Ammon's horn (tissue), 1 donor: ENCODE results near the gene HSPA12A.

ENCODE experiments used
- DNase-seq: peaks from one replicate; pipeline ENCODE4 v3.0.0-alpha.2; 2016; ENCODE audit warnings: low spot score

HSPA12A gene, protein sequence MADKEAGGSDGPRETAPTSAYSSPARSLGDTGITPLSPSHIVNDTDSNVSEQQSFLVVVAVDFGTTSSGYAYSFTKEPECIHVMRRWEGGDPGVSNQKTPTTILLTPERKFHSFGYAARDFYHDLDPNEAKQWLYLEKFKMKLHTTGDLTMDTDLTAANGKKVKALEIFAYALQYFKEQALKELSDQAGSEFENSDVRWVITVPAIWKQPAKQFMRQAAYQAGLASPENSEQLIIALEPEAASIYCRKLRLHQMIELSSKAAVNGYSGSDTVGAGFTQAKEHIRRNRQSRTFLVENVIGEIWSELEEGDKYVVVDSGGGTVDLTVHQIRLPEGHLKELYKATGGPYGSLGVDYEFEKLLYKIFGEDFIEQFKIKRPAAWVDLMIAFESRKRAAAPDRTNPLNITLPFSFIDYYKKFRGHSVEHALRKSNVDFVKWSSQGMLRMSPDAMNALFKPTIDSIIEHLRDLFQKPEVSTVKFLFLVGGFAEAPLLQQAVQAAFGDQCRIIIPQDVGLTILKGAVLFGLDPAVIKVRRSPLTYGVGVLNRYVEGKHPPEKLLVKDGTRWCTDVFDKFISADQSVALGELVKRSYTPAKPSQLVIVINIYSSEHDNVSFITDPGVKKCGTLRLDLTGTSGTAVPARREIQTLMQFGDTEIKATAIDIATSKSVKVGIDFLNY

DNA sequence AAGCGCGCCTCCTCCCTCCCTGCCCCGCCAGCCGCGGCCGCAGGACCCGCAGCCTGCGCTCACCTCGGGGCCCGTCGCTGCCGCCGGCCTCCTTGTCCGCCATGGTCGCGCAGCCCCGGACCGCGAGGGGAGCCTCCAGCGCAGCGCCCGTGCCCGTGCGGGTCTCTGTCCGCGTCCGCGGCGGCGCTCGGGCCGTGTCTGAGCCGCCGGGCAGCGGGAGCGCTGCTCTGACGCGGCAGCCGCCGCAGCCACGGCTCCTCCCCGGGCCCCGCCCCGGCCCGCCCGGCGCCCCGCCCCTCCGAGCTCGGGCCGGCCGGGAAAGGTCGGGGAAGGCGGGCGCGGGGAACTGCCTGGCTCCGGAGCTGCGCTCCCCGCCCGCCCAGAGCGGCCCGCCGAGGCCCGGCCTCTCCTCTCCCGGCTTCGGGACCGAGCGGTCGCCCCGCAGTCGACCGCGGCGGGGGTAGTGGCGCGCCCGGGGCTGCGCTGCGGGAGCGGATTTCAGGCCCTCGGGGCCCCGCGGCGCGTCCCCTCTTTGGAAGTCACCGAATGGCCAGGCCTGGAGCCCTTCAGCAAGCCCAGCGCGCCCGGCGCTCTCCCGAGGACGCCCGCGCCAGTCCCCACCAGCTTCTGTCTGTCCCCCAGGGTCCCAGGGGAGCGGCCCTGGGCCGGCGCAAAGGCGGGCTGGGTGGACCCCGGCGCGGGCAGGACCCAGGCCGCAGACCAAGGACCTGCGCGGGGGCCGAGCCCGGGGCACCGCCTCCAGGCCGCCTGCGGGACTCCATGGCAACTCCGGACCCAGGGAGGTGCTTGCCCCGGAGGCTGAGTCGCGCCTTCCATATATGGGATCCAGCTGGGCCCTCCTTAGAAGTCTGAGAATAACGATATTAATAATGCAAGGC is at the start of gene HSPA12A:
Gene HSPA12A, minus strand, starts transcription at position 200 of the 899 bp plus-strand sequence. Its CDS starts 97 bp downstream, at position 103.
- peak; percentile 78 for DNase-seq

DNA sequence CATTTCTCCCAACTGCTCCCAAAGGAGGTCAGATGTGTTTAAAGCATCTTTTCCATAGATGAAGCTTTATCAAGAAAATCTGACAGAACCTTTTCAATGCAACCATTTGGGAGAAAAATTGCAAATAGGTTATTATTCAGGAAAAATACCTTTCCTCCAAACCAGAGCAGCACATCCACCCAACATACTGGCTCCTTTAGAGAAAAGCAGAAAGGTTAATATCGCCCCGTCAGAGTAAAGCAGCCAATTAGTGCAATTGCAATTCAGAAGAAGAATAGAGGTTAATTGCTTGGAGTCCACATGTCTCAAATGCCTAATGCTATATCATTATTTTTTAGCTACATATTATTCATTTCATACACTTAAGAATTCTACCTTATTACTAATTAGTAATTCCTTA is 48.9 kb upstream of the HSPA12A start:
- DNase-seq: no peak

DNA sequence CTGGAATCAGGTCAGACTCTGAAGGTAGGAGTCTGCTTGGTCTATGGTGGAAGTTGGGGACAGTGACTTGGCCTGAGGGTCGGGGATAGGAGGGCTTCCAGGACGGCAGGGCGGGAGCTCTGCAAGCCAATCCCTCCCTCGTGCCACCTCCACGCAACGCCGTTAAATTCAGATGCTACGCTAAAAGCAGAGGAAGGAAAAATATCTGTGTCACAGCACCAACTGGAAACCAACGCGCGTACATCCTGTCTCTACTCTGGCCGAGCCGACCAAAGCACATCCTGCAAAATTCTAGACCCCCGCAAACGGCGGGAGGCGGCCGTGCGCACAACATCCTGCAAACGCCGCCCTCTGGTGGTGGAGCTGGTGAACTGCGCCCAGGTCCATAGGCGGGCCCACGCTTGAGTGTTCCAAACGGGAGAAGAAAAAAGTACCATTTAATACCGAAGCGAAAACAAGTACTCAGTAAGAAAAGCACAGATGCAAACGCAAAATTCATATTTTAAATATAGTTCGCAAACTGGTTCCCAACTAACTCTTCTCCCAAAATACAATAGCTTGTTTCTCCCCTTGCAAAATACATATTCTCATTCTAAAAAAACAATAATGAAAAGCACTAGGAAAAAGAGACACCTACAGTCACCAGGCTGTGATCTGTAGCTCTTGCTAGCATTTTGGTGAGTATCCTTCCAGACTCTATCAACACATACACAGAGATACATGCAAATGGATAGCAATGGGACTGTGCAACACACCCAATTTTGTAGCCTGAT is 45.7 kb upstream of the HSPA12A start:
- DNase-seq: peak; percentile 79

DNA sequence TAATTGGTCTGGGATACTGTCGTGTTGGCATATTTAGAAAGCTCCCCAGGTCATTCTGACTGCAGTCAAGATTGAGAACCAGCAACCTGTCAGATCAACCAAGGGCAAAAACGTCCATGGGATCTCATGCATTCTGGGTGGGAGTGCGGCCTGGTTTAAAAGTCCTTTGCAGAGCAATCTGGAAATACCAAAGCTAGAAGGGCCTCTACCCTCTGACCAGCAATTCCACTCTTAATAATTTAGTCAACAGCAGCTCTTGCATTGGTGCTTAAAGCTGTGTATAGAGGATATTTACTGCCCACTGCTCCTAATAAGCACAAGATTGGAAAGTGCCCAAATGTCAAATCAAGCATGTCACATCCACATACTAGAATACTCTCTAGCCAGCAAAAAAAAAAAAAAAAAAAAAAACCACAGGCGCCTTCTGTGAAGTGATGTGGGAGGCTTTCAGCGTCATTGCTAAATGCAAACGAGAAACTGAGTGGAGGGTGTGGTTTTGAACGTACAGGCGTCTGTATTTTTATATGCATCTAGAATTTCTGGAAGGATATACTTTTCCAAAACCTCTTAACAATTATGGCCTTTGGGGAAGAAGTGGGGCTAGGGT is 44.8 kb upstream of the HSPA12A start:
- DNase-seq: no peak

DNA sequence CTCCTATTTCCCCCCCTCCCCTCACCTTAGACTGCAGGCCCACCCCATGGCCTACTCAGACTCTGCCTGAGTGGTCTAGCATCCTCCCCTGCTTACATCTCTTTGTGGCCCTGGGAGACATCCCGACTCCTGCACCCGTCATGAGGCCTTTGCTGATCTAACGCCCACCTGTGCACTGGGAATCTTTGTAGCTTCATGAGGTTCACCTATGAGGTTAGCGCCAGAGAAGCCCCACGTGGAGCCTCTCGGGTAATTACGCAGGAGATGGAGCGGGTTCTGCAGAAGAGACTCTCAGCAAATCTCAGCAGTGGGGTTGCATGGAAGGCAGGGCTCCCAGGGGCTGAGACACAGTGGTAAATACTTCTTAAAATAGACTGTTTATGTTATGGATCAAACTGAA is 43.5 kb upstream of the HSPA12A start:
- DNase-seq: no peak

DNA sequence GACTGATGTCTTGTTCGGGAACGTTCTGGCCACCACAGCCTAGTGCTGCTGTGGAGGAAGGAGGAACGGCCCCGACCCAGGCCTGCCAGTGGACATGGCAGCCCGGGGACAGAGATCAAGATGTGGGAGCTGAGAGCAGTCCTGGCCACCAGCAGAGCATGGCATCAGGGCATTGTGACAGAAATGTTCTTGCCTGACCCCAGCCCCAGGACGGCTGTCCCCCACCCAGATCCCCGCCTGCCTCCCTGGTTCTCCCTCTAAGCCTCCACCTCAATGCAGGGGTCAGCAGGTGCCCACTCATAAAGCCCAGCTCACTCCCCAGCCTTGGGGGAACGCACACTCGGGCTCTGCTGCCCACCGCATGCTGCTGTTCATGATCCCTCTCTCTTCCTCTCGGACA is 42.9 kb upstream of the HSPA12A start:
- no peak for DNase-seq

DNA sequence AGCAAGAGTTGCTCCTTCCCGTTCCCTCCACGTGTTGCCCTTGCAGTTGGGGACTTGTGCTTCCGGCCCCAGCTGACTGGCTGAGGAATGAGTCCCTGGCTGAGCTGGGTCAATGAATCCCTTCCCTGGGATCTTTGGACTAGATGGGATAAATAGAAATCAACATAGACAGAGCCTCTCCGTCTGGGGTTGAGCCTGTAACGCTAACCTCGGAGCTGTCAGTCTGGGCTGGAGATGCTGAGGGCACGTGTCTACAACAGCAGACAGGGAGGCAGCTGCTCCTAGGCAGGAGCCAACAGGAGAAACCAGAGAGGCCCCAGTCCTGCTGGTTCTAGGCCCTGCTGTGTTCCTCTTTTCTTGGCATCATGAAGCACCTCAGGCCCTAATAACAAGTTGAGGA is 42.3 kb upstream of the HSPA12A start:
- no peak for DNase-seq

DNA sequence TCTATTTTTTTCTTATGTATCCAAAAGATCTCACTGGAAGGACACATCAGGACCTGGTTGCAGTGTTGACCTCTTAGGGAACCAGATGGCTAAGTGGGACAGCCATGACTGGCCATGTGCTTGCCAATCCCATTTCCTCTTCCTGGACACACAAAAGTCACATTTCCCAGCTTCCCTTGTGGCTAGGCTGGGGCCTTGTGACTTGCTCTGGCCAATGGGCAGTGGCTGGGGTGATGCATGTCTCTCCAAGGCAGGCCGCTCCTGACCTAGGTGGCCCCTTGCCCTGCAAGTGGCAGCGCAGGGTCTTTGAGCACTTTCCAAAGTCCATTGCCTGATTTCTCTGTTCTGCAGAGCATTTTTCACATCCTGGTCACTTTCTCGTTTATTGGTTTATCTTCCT is 41.7 kb upstream of the HSPA12A start:
- DNase-seq: no peak

DNA sequence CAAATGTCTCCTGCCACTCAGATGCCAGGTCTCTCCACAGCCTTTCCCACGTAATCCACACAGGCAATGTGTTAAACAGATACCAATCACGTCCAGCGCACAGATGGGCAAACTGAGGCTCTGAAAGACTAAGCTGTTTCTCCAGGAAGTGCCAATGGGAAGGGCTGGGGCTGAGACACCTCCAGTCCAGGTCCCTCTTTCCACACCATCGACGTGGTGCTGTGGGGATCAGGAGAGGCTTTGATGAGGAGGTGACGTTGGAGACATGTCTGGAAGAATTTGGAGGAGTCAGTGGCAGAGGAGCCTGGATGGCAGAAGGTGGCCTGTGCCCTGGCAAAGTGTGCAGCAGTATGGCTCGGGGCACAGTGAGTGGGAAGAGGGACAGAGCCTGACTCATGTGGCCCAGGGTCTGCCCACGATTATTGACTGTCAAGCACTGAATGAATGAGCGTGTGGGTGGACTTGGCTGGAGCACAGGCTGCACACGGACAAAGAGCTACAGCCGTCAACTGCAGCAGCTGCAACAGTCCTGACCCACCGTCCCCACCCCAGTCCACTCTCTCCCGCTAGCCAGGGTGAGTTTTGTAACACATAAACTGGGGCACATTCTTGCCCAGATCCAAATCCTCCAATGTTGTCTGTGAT is 40.8 kb upstream of the HSPA12A start:
- no peak for DNase-seq

DNA sequence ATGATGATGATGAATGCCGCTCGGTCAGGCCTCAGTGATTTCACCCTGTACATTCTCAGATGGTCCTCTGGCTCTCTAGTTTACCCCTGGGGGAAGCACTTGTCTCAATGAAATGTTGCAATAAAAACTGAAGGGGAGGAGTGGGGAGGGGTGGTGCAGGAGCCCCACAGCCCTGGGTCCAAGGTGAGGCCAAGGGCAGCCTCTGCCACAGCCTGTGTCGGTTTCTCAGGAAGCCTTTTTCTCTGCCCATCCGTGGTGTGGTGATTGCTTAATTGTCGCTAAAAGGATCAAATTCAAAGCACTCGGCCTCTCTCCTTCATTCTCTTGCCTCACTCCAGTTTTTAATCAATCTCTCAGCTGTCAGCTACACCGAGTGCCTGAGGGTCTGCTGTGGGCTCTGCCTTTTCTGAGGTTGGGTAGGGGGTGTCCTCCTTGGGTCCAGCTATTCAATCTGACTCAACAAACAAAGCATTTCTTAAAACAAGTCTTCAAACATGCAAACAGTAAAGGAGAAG is 39.1 kb upstream of the HSPA12A start:
- no peak for DNase-seq

DNA sequence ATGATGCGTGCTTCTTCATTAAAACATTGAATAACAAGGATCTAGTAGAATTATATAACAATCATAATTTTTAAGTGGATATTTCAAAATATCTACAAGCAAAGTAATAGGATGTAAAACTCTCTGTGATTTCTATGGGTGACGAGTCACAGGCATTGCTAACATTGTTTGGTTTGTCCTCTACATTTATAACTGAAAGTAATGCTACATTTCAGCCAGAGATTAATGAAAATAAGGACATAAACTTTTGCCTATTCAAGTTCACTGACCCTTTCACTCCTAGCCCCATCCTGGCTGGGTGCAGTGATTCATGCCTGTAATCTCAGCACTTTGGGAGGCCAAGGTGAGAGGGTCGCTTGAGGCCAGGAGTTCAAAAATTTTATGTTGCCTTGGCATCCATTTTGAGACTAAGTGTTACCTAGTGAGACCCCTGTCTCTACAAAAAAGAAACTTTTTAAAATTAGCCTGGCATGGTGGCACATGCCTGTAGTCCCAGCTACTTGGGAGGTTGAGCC is 38.4 kb upstream of the HSPA12A start:
- DNase-seq: no peak

DNA sequence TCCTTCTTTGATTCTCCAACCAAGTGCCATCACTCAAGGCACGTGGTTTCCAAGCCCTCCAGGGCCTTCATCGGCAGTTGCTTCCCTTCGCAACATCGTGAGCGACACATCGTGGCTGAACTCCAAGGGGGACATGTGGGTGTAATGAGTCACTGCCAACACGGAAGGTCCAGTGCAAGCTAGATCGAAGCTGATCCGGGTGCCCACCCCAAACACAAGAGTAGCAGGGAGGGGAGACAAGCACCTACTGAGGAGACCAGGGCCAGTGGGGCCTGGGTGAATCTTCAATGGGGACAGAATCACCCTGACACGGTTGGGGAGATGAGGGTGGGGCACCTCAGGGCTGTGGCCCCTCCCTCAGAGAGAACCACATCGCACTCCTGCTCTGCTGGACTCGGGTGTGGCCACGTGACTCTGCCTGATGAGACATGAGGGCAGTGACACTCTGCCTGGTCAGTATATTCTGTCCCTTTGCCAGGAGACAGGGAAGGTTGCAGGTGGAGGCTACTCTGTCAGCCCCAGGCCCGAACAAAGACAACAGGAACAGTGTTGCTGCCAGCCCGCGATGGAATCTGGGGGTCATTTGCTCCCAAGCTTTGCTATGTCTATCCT is 36.8 kb upstream of the HSPA12A start:
- DNase-seq: no peak

DNA sequence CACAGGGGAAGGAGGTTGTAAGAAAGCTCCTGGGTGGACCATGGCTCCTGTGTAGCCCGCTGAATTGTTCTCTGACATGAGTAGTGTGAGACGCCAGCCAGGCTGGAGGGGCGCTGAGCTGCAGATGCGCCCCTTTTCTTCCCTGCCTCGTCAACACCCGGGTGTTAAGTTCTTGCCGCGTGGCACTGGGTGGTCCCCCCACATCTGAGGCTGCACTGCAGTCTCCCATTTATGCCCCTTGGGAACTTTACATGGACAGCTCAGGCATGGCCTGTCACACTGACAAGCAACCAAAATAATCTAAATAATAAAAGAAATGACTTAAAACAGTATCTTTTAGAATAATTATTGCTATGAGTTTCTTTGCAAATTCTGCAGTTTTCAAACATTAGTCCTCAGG is 34.6 kb upstream of the HSPA12A start:
- no peak for DNase-seq

DNA sequence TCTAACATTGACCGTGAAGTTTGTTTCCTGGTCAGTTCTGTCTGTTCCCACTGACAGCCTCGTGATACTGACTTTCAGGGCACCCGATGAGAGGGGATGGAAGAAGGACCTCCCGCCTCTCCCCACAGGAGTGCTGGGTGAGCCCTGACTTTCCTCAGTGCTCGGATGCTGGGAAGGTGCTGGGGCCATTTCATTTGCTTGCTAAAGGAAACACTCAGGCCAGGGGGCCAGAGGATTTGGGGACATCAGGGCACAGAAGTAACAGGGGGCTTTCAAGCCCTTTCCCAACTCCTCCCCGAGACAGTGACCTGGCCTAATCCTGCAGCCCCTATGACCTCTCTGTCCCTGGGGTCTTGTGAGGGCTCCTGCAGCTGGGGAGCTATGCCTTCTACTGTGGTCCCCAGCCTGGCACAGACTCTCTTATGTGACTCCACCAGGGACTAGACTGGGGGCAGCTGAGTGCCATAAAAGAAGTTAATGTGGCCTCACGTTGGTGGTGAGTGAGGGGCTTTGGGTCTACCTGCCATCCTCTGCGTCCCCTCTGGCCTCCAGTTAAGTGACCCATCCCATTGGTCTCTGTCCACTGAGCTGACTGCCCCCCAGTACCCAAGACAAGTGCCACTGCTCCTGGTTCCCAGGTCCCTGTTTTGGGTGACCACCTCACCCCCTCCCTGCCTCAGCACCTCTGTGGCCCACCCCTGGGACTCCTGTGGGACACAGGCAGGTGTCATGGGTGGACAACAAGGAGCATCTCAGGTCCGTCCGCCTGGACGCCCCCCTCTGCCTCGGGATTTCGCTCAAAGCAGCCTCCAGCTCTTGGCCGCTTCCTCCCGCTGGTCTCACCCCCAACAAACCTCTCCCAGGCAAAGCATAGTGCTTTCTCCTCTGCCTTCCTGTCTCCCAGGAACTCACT is 33.4 kb upstream of the HSPA12A start:
- no peak for DNase-seq

DNA sequence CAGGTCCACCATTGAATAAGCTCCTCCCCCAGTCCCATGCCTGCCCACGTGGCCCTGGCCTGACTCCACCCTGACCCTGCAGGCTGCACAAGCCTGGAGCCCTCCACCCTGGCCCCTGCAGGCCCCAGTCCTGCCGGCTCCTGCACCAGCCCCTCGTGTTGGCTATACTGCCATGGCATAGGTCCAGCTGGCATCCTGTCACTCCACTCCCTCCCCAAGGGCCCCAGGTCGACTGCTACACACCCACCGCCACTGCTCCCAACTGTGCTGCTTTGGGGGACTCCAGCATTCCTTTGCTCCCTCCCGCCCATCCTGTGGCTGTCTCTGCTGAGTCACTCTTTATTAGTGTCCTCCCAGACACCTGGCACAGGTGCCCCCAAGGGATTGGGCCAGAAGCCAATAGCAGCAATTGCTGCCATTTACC is 32.4 kb upstream of the HSPA12A start:
- DNase-seq: no peak

DNA sequence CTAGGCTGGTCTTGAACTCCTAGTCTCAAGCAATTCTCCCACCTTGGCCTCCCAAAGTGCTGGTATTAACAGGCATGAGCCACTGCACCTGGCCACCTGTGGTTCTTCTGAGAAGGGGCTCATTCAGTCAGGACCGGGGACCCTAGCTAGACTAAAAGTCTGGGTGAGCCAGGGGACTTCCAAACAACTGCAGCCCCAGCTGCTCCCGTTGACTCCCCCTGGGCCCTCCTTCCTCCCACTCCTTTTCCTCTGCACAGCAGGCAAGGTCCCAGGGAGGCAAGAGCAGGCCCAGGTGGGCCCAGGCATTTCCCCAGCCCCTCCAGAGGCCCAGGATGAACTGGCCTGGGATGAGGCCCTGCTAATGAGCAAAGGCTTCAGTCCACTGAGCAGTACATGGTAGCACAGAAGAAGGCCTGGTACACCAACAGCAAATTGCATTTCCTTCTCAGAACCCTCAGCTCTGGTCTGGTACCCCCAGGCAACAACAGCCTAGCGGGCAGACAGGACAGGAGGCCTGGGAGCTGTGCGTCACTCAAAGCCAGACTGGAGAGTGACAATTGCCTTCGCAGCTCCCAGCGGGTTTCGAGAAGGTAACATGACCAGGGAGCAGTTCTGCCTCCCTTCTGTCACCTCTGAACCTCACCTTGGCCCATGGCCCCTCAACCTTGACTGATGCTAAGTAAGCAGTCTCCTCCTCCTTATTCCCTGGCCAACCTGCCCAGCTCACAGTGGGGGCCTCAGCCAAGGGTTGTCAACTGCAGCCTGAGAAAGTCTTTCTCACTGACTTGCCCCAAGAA is 30.7 kb upstream of the HSPA12A start:
- DNase-seq: no peak

DNA sequence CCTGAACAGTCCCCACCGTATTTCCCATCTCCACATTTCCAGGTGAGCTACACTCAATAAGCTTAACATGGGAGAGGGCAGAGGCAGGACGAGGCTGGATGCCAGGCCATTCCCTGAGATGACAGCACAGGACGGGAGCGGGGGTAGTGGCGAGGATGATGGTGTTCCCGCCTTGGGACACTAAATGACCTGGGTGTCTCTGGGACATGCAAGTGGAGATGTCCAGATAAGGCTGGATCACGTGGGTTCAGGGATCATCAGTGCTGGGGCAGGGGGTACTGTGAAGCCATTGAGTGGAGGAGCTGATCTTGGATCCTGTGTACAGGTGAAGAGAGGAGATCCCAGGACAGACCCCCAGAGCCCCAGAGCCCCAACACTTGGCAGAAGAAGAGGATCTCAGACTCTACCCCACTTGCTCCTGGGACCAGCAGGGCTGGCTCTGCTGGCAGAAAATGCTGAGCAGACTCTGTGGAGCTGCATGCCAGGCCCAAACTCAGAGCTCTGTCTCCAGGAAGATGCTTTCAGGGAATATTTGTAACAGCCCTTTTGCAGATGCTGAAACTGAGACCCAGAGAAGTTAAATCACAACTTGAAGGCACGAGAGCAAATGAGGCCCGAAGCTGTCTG is 29.7 kb upstream of the HSPA12A start:
- DNase-seq: no peak
